ENCODE results near the gene SLC5A8.
"Not testable (repeated sequence)": the region's sequence is repeated elsewhere in the genome, so short reads cannot be mapped to it uniquely, and the experiment has no call there.

The SLC5A8 gene

DNA sequence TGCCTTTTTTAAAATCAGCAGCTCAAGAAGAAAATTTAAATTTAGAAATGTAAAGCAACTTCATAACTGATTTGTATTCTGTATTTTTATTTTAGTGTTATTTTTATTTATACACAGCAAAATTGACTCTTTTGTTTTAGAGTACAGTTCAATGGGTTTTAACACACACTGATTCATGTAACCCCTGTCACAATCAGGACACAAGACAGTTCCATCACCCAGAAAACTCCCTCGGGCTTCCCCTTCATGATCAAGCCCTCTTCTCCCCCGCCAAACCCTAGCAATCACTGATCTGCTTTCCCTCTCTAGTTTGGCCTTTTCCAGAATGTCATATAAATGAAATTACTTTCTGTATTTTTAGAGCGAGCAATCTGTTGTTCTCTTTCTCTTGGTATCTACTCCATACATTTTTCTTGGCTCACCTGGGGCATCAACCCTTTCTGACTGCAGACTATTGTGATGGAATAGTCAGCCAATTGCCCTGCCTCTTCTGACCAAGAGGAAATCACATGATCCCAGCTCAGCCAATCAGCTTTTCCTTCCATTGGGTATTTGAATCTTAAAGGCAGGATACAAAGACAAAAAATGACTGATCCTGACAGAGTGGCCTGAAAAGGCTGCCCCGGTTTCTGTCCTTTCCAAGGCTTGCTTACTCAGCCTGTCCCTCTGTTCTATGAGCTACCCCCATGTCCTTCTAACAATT is 5.3 kb downstream of the SLC5A8 start:
- Mint-ChIP-seq H3K9me3 (no peaks in the 10 kb centered on the region), H3K27me3 (peaks cover 27% of the 10 kb centered on the region), H3K4me3 (no peak overlapping the region), H3K27ac (no peak overlapping the region), H3K4me1 (no peaks in the 10 kb centered on the region), H3K36me3 (ENCODE audit: low read depth) (no peaks in the 10 kb centered on the region)
- no peak for ATAC-seq
- DNase-seq = no peak

DNA sequence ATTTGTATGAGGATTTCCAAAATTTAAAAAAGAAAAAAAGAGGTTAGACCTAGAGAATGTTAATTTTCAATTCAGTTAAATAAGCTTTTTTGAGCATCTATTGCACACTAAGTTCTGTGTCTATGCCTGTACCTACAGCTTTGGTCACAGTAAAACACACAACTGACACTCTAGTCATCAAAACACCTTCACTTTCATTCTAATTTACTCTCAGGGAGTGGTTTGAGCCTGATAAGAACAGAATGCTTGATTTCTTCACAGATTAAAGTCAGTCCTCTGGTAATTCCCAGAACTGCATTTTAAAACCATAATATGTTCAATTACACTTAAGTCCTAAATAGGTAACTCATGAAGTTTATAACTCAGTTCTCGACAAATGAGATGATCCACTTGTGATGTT is 9.2 kb downstream of the SLC5A8 start:
- Mint-ChIP-seq H3K9me3 (no peaks in the 10 kb centered on the region), H3K4me3 (no peak overlapping the region), H3K27ac (no peak overlapping the region), H3K27me3 (peaks cover 4% of the 10 kb centered on the region), H3K36me3 (ENCODE audit: low read depth) (no peaks in the 10 kb centered on the region), H3K4me1 (no peaks in the 10 kb centered on the region)
- DNase-seq (no peak), ATAC-seq (no peak)

DNA sequence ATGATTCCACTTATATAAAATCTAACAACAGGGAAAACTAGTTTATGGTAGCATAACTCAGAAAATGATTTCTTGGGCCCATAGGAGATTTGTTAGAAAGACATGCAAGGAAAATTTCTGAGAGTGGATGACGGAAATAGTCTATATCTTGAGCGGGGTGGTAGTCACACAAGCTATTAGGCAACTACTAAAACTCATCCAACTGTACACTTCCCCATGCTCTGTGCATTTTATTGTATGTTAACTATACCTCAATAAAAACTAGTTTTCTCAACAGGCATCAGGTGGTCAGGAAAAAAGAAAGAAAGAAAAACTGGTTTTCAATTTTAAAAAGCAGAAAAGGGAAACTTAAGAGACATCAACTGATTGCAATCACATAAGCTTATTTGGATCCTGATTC is 9.9 kb downstream of the SLC5A8 start:
- DNase-seq (no peak), ATAC-seq (no peak)
- no peaks in the 10 kb centered on the region for H3K9me3 Mint-ChIP-seq
- H3K27ac Mint-ChIP-seq = no peak overlapping the region
- H3K27me3 Mint-ChIP-seq = peaks cover 4% of the 10 kb centered on the region
- H3K4me1 Mint-ChIP-seq = no peaks in the 10 kb centered on the region
- no peak overlapping the region for H3K4me3 Mint-ChIP-seq
- no peaks in the 10 kb centered on the region for H3K36me3 Mint-ChIP-seq (ENCODE audit: low read depth)

DNA sequence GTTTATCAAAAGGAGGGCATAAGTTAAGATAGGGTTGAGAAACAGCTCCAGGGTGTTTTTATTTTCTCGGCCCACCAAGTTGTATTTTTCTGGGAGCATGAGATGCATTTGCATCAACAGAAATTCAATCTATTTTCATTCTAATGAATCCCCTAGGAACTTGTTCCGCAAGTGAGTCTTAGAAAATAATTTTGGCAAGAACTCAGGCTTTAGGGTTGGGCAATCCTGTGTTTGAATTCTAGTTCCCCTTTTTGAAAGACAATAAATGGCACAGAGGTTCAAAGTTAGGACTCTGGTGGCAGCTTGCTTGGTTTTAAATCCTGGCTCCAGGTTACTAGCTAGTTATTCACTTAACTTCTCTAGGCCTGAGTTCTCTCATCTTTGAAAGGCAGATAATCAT is 23.7 kb downstream of the SLC5A8 start:
- no peak for ATAC-seq
- H3K27ac Mint-ChIP-seq = no peak overlapping the region
- H3K36me3 Mint-ChIP-seq (ENCODE audit: low read depth) = no peaks in the 10 kb centered on the region
- no peak for DNase-seq
- H3K4me3 Mint-ChIP-seq = no peak overlapping the region
- no peaks in the 10 kb centered on the region for H3K4me1 Mint-ChIP-seq
- no peaks in the 10 kb centered on the region for H3K9me3 Mint-ChIP-seq
- peaks cover 4% of the 10 kb centered on the region for H3K27me3 Mint-ChIP-seq

DNA sequence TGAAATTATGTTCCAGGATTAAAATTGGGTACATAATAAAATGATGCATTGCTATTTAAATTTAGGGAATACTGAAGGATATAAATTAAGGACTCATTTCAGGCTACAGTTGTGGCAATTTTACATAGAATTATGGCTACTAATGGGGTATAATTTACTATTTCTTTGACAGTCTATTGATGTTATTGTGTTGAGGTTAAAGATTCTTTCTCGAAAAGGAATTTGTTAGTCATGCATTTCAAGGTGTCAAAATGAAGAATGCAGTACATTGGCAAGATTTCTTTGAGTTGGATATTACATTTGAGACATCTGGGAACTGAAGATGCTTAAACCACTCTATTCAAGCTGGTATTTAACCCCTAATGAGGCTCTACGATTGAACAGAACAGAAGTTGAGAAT is 28.3 kb downstream of the SLC5A8 start:
- no peaks in the 10 kb centered on the region for H3K36me3 Mint-ChIP-seq (ENCODE audit: low read depth)
- no peak for ATAC-seq
- H3K4me3 Mint-ChIP-seq = no peak overlapping the region
- H3K27me3 Mint-ChIP-seq = peaks cover 1% of the 10 kb centered on the region
- no peak overlapping the region for H3K27ac Mint-ChIP-seq
- no peak for DNase-seq
- no peaks in the 10 kb centered on the region for H3K9me3 Mint-ChIP-seq
- no peaks in the 10 kb centered on the region for H3K4me1 Mint-ChIP-seq

DNA sequence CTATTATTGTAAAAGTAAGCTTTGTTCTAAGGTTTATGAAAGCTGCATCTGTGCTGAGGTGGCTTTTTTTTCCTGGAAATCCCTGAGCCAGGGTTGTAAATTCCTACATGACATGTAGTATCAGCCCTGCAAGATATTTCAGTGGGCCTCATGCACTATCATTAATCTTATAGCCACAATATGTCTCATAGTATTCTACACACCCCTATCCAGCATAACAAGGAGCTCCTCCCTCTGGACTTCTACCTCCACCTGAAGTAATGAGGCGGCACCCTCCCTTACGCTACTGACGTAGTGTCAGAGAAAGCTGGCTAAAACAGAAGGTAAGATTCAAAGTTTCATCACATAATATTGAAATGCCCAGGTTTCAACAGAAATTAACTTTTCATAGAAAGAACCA is 35.5 kb downstream of the SLC5A8 start:
- no peaks in the 10 kb centered on the region for H3K4me1 Mint-ChIP-seq
- H3K9me3 Mint-ChIP-seq = peaks cover 5% of the 10 kb centered on the region
- H3K27me3 Mint-ChIP-seq = peaks cover 4% of the 10 kb centered on the region
- DNase-seq (no peak), ATAC-seq (no peak)
- no peak overlapping the region for H3K4me3 Mint-ChIP-seq
- H3K27ac Mint-ChIP-seq = no peak overlapping the region
- H3K36me3 Mint-ChIP-seq (ENCODE audit: low read depth) = no peaks in the 10 kb centered on the region

DNA sequence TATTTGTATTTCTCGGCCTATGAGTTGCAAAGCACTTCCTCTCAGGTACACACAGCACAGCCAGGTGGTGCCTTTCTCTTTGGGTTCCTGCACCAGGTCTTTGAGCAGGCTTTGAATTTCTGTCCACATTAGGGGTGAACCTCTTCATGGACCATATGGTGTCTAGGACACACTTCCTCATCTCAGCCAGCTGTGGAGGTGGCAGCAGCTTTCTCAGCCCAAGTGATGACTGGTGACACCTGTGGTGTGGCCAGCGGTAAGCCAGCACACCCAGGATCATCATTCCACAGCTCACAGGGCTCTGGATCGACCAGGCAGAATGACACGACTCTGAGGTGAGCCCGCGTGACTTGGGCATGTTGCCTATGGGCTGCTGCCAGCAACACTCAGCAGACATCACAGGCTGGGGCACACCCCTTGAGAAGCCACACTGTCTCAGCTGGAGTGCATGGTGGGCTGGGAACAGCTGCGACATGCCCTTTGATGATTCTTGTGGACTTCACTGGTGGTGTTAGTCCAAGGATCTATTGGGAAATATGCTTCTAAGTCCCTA is 36.8 kb downstream of the SLC5A8 start:
- ATAC-seq (no peak), DNase-seq (no peak)
- Mint-ChIP-seq H3K4me1 (no peaks in the 10 kb centered on the region), H3K36me3 (ENCODE audit: low read depth) (no peaks in the 10 kb centered on the region), H3K9me3 (peaks cover 5% of the 10 kb centered on the region), H3K27ac (no peak overlapping the region), H3K4me3 (no peak overlapping the region), H3K27me3 (peaks cover 4% of the 10 kb centered on the region)

DNA sequence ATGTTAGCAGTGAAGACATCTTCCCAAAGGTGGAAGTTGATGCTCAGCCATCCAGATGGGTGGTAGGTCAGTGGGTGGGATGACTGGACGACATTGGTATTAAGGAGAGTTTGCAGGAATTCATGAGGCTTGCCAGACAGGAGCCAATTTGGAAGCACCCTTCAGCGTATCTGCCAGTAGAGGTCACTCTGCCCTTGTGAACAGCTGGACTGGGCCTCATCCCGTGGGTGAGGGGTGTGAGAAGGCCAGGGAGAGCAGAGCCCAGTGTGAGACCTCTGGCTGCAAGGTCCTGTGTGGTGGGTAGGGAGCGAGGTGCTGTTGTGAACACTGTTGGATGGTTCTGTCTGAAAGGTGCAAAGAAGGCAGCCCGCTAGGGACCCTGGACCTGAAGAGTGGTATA is 37.7 kb downstream of the SLC5A8 start:
- no peaks in the 10 kb centered on the region for H3K4me1 Mint-ChIP-seq
- no peak for DNase-seq
- no peak overlapping the region for H3K4me3 Mint-ChIP-seq
- H3K27me3 Mint-ChIP-seq = peaks cover 4% of the 10 kb centered on the region
- H3K9me3 Mint-ChIP-seq = peaks cover 5% of the 10 kb centered on the region
- no peaks in the 10 kb centered on the region for H3K36me3 Mint-ChIP-seq (ENCODE audit: low read depth)
- no peak overlapping the region for H3K27ac Mint-ChIP-seq
- no peak for ATAC-seq

DNA sequence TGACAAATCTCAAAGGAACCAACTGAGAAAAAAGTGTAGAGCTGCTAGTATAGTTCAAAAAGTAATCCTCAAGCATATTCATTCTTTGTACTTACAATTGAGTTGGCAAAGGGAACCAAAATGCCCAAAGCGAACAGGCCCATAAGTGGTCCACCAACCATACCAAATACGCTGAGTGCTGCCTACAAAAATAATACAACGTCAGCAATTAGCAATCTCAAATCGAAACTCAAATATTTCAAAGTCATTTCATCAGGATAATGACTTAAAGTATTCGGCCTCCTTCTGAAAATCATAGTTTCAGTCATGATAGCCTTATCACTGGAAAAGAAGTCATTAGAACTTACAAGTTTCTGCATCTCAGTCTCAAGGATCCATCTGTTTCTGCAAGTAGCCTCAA is 42.0 kb downstream of the SLC5A8 start:
- no peak for DNase-seq
- Mint-ChIP-seq H3K27ac (no peak overlapping the region), H3K4me3 (no peak overlapping the region), H3K36me3 (ENCODE audit: low read depth) (no peaks in the 10 kb centered on the region), H3K9me3 (no peaks in the 10 kb centered on the region), H3K4me1 (no peaks in the 10 kb centered on the region), H3K27me3 (peaks cover 6% of the 10 kb centered on the region)
- ATAC-seq = no peak

DNA sequence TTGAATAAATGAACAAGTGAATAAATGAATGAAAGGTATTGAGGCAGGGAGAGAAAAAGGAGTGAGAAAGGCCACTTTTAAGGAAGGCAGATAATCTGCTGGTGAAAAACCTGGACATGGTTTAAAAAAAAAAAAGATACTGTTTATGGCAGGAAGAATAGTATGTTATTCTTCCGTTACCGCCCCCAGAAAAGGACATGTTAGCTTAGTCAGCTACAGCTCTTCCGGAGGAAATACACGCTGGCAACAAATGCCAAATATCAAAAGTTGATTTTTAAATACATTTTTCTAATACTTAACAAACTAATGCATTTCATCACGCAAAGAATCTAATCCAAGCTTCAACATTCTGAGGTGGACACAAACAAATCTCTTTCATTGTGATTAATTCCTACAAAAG is 43.2 kb downstream of the SLC5A8 start:
- no peak for ATAC-seq
- no peaks in the 10 kb centered on the region for H3K9me3 Mint-ChIP-seq
- H3K27me3 Mint-ChIP-seq = peaks cover 7% of the 10 kb centered on the region
- H3K4me1 Mint-ChIP-seq = no peaks in the 10 kb centered on the region
- DNase-seq = no peak
- no peak overlapping the region for H3K4me3 Mint-ChIP-seq
- H3K27ac Mint-ChIP-seq = no peak overlapping the region
- H3K36me3 Mint-ChIP-seq (ENCODE audit: low read depth) = no peaks in the 10 kb centered on the region

DNA sequence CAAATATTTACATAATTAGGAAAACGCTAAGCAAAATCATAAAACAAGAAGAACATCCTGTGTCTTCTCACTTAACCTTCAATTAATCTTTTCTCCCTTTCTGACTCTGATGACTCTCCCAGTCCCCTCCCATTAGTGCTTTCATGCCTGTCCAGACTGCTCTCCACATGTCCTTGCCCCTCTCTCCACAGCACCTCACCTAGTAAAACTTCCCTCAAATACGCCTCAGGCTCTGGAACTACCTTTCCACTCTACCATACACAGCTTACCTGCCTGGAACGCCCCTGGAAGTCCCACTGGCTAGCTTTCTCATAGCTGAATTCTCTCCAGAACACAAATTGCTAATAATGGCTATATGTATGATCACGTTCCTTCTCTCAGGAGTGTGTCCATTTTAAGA is 44.7 kb downstream of the SLC5A8 start:
- Mint-ChIP-seq H3K4me1 (no peaks in the 10 kb centered on the region), H3K27ac (no peak overlapping the region), H3K4me3 (no peak overlapping the region), H3K9me3 (no peaks in the 10 kb centered on the region), H3K27me3 (peaks cover 4% of the 10 kb centered on the region), H3K36me3 (ENCODE audit: low read depth) (no peaks in the 10 kb centered on the region)
- ATAC-seq (no peak), DNase-seq (no peak)

DNA sequence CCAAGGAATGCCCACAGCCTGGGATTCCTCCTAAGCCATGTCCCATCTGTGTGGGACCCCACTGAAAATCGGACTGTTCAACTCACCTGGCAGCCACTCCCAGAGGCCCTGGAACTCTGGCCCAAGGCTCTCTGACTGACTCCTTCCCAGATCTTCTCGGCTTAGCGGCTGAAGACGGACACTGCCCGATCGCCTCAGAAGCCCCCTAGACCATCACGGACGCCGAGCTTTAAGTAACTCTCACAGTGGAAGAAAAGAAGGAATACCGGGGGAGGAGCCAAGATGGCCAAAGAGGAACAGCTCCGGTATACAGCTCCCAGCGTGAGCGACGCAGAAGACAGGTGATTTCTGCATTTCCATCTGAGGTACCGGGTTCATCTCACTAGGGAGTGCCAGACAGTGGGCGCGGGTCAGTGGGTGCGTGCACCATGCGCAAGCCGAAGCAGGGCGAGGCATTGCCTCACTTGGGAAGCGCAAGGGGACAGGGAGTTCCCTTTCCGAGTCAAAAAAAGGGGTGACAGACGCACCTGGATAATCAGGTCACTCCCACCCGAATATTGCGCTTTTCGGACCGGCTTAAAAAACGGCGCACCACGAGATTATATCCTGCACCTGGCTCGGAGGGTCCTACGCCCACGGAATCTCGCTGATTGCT is 64.1 kb downstream of the SLC5A8 start:
- H3K36me3 Mint-ChIP-seq (ENCODE audit: low read depth); H3K27me3 Mint-ChIP-seq; DNase-seq; H3K27ac Mint-ChIP-seq; H3K9me3 Mint-ChIP-seq; ATAC-seq; H3K4me1 Mint-ChIP-seq; H3K4me3 Mint-ChIP-seq: not testable (repeated sequence)

DNA sequence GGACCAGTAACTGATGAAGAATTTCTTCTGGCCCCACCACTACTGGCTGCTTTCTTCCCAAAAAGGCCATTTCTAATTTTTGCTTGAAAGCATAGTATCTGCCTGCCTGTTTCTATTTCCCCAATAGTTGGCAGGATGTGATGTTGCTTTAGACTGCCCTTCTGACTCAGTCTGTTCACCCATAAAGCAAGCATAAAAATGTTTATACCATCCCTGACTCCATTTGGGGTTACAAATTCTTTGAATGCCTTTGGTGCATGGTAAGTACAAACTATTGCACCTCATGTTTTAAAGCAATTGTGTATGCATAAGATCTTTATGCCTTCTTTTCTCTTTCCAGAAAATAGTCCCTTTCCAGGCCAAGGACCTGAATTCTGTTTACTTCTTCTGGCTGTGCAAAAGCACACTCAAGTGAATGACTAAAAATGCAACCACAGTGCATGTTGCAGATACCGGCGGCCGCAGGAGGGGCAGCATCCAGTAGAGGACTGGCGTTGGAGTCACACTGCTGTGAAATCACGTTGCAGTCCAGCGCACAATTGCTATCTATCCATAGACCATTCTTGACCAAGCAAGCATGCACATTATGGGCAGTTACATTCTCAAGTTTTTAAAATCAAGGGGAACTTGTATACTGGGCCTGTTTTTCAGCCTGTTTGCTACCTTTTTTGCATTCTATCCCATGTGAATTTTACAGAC is 82.4 kb downstream of the SLC5A8 start:
- Mint-ChIP-seq H3K27ac (no peak overlapping the region), H3K36me3 (ENCODE audit: low read depth) (no peaks in the 10 kb centered on the region), H3K27me3 (peaks cover 5% of the 10 kb centered on the region)

DNA sequence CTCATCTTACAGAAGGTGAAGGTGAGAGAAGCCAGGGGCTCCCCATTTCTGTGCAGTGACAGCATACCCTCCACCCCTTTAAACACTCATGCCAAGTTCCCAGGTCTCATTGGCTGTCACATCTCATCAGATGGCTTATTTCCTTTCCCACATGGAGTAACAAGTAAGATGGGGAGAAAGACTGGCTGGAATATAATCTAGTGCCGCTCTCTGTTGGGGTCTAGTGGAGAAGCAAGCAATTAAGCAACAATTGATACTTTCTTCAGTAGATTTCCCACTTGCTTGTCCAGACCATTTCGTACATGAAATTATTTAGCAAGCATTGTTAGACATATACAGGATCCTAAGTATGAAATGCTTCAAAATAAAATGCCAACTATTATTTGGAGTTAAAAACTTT is 92.2 kb downstream of the SLC5A8 start:
- no peaks in the 10 kb centered on the region for H3K27me3 Mint-ChIP-seq

More for the DNA sequence above, 82.4 kb downstream of the SLC5A8 start:
- no peaks in the 10 kb centered on the region for H3K4me1 Mint-ChIP-seq
- no peak overlapping the region for H3K4me3 Mint-ChIP-seq
- no peak for ATAC-seq
- DNase-seq = no peak
- H3K9me3 Mint-ChIP-seq = peaks cover 4% of the 10 kb centered on the region

DNA sequence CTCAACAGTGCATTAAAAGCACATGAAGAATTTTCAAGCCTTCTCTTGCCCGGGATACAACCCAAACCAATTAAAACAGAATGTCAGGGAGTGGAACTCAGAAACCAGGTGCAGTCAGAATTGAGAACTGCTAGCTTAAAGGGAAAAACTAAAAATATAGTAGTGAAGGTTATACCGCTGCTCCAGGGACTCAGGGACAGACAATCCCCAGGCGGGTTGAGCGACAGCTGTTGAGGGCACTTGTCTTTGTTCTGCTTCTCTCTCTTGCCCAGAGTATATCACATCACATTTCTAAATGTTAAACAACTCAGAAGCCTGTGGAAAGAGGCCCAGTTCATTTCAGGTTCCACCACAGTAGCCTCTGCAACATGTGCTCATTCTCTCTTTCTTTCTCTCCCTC is 93.1 kb downstream of the SLC5A8 start:
- H3K4me1 Mint-ChIP-seq = no peaks in the 10 kb centered on the region
- H3K27me3 Mint-ChIP-seq = no peaks in the 10 kb centered on the region
- DNase-seq (no peak), ATAC-seq (no peak)
- H3K36me3 Mint-ChIP-seq (ENCODE audit: low read depth) = no peaks in the 10 kb centered on the region
- H3K4me3 Mint-ChIP-seq = no peak overlapping the region
- H3K27ac Mint-ChIP-seq = no peak overlapping the region
- H3K9me3 Mint-ChIP-seq = peaks cover 5% of the 10 kb centered on the region

More for the DNA sequence above, 92.2 kb downstream of the SLC5A8 start:
- Mint-ChIP-seq H3K4me1 (no peaks in the 10 kb centered on the region), H3K27ac (no peak overlapping the region), H3K9me3 (peaks cover 10% of the 10 kb centered on the region), H3K36me3 (ENCODE audit: low read depth) (no peaks in the 10 kb centered on the region), H3K4me3 (no peak overlapping the region)
- no peak for ATAC-seq
- DNase-seq = no peak
